ENCODE measurements around the gene TJP1.

DNA sequence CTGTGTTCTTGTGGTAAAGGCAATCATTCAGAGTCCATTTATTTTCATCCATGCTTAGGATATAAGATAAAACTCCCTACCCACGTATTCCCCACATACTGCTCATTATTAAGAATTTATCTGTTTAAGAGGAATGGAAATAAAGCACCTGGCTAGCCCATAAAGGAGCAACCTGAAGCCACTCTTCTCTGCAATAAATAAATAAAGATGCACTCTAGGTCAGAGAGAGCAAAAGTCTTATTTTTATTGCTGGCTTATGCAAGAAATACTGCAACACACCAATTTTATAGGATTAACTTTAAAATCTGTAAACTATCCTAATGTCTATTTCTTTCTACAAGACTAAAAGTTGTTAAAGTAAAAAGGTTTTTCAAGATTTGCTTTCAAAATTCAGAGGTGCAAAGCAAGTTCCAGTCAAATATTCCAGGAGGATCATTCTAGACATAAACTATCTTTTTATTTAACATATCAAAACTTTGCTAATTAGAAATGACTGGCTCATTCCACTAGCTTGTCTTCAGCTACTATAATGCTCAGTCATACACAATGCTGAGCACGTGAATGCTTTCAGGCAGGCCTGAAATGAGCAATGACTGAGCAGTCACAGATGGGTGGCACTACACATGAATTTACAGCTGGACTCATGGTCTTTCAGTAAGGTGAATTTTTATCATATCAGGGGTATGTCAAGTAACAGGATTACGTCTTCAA, 7.1 kb downstream of the TJP1 start:
- TF ChIP-seq TBL1XR1 (IDR thresholded peaks at IDR 0.05; ENCODE audit: low read length in 2 of 2) (no peak), KLF16 (IDR thresholded peaks at IDR 0.05) (no peak)
- TF ChIP-seq, protein P1, sequence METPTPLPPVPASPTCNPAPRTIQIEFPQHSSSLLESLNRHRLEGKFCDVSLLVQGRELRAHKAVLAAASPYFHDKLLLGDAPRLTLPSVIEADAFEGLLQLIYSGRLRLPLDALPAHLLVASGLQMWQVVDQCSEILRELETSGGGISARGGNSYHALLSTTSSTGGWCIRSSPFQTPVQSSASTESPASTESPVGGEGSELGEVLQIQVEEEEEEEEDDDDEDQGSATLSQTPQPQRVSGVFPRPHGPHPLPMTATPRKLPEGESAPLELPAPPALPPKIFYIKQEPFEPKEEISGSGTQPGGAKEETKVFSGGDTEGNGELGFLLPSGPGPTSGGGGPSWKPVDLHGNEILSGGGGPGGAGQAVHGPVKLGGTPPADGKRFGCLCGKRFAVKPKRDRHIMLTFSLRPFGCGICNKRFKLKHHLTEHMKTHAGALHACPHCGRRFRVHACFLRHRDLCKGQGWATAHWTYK (CRISPR knock-in tag; IDR thresholded peaks at IDR 0.05) = no peak
- TF ChIP-seq, protein P2, sequence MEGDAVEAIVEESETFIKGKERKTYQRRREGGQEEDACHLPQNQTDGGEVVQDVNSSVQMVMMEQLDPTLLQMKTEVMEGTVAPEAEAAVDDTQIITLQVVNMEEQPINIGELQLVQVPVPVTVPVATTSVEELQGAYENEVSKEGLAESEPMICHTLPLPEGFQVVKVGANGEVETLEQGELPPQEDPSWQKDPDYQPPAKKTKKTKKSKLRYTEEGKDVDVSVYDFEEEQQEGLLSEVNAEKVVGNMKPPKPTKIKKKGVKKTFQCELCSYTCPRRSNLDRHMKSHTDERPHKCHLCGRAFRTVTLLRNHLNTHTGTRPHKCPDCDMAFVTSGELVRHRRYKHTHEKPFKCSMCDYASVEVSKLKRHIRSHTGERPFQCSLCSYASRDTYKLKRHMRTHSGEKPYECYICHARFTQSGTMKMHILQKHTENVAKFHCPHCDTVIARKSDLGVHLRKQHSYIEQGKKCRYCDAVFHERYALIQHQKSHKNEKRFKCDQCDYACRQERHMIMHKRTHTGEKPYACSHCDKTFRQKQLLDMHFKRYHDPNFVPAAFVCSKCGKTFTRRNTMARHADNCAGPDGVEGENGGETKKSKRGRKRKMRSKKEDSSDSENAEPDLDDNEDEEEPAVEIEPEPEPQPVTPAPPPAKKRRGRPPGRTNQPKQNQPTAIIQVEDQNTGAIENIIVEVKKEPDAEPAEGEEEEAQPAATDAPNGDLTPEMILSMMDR (IDR thresholded peaks at IDR 0.05 in 2 of 3, conservative IDR thresholded peaks at IDR 0.05 in 1 of 3; ENCODE audit: insufficient read depth in 2 of 3, low read depth in 1 of 3, low read length in 3 of 3) = no peak
- TF ChIP-seq, protein P3, sequence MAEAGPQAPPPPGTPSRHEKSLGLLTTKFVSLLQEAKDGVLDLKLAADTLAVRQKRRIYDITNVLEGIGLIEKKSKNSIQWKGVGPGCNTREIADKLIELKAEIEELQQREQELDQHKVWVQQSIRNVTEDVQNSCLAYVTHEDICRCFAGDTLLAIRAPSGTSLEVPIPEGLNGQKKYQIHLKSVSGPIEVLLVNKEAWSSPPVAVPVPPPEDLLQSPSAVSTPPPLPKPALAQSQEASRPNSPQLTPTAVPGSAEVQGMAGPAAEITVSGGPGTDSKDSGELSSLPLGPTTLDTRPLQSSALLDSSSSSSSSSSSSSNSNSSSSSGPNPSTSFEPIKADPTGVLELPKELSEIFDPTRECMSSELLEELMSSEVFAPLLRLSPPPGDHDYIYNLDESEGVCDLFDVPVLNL (CRISPR knock-in tag; IDR thresholded peaks at IDR 0.05; ENCODE audit: low read depth) = no peak
